Measurements from ENCODE around the gene PRR19.

PRR19 gene

DNA sequence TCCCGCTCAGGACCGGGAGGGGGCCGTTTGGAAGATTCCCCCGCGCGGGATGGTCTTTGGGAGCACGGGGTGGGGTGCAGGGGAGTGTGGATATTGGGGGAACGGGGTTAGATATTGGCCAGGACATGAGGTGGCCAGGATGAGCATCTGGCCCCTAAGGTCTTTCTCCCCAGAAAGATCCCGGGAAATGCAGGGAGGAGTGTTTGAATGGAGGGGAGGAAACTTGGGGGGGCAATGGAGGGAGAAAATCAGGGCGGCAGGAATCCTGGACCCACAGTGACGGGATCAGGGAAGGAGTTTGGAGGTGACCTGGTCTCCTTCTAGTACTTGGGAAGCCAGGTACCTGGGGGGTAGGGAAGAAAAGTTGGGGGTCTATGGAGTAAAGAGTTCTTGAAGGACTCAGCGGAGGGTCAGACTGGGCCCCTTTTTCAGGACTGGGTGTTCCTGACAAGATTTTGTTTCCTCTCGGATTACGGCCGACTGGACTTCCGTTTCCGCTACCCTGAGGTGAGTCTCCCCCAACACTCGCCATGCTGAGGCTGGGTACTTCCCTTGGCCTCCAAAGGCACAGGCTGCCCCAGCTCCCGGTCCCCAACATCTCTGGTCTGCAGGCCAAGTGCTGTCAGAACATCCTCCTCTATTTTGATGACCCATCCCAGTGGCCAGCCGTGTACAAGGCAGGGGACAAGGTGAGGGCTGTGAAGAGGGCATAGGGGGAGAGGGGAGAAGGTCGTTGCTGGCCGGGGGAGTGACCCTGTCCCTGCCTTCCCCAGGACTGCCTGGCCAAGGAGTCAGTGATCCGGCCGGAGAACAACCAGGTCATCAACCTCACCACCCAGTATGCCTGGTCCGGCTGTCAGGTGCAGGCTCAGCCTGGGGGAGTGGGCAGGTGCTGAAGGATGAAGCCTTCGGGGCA lies 12.2 kb downstream of the PRR19 start:
- no peak overlapping the region for H3K4me3 ChIP-seq (ENCODE audit: low read length, poor library complexity, severe bottlenecking)
- TF ChIP-seq, protein P1, sequence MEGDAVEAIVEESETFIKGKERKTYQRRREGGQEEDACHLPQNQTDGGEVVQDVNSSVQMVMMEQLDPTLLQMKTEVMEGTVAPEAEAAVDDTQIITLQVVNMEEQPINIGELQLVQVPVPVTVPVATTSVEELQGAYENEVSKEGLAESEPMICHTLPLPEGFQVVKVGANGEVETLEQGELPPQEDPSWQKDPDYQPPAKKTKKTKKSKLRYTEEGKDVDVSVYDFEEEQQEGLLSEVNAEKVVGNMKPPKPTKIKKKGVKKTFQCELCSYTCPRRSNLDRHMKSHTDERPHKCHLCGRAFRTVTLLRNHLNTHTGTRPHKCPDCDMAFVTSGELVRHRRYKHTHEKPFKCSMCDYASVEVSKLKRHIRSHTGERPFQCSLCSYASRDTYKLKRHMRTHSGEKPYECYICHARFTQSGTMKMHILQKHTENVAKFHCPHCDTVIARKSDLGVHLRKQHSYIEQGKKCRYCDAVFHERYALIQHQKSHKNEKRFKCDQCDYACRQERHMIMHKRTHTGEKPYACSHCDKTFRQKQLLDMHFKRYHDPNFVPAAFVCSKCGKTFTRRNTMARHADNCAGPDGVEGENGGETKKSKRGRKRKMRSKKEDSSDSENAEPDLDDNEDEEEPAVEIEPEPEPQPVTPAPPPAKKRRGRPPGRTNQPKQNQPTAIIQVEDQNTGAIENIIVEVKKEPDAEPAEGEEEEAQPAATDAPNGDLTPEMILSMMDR (conservative IDR thresholded peaks at IDR 0.05; ENCODE audit: low read length), result no peak
- no peak for TF ChIP-seq EZH2phosphoT487 (IDR thresholded peaks at IDR 0.05; ENCODE audit: borderline replicate concordance)
- no peaks in the 10 kb centered on the region for H3K9me2 ChIP-seq (replicated peaks; ENCODE audit: low read depth, low read length)
- no peaks in the 10 kb centered on the region for H3K9me3 ChIP-seq (ENCODE audit: insufficient read depth, low read depth, low read length)
- H3K4me1 ChIP-seq (ENCODE audit: insufficient read depth, low read length, poor library complexity, severe bottlenecking), result no peaks in the 10 kb centered on the region
- no peaks in the 10 kb centered on the region for H4K20me1 ChIP-seq (ENCODE audit: insufficient read depth, low read length, poor library complexity, severe bottlenecking)
- no peaks in the 10 kb centered on the region for H3F3A ChIP-seq (ENCODE audit: low read depth)
- no peaks in the 10 kb centered on the region for H3K36me3 ChIP-seq (ENCODE audit: insufficient read depth, low read length)
- H3K27me3 ChIP-seq (ENCODE audit: insufficient read depth, low read length, poor library complexity, severe bottlenecking), result no peaks in the 10 kb centered on the region
- no peak overlapping the region for H2AFZ ChIP-seq (ENCODE audit: low read length)
- no peak overlapping the region for H3K9ac ChIP-seq (ENCODE audit: low read depth, low read length, poor library complexity, severe bottlenecking)
- H3K4me2 ChIP-seq (ENCODE audit: low read depth, low read length, poor library complexity, severe bottlenecking), result no peak overlapping the region
- no peaks in the 10 kb centered on the region for H3K79me2 ChIP-seq (ENCODE audit: insufficient read depth, low read length)

DNA sequence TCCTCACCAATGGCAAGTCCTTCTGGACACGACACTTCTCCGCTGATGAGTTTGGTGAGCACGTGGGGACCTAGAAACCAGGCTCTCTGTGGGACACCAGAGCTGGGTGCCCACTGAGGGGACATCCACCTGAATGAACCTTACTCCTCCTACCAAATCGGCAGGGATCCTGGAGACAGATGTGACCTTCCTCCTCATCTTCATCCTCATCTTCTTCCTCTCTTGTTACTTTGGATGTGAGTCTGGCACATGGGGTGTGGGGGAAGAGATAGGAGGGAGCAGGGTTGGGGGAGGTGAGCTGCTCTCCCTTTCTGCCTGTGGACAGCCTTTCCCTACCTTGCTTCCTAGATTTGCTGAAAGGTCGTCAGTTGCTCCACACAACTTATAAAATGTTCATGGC lies 13.1 kb downstream of the PRR19 start:
- H3K27me3 ChIP-seq (ENCODE audit: insufficient read depth, low read length, poor library complexity, severe bottlenecking), result no peaks in the 10 kb centered on the region
- H3K9ac ChIP-seq (ENCODE audit: low read depth, low read length, poor library complexity, severe bottlenecking), result no peak overlapping the region
- H3K4me2 ChIP-seq (ENCODE audit: low read depth, low read length, poor library complexity, severe bottlenecking), result no peak overlapping the region
- H3K4me3 ChIP-seq (ENCODE audit: low read length, poor library complexity, severe bottlenecking), result no peak overlapping the region
- H2AFZ ChIP-seq (ENCODE audit: low read length), result no peak overlapping the region
- no peaks in the 10 kb centered on the region for H3K79me2 ChIP-seq (ENCODE audit: insufficient read depth, low read length)
- no peaks in the 10 kb centered on the region for H3K36me3 ChIP-seq (ENCODE audit: insufficient read depth, low read length)
- H3K9me2 ChIP-seq (replicated peaks; ENCODE audit: low read depth, low read length), result no peaks in the 10 kb centered on the region
- no peaks in the 10 kb centered on the region for H4K20me1 ChIP-seq (ENCODE audit: insufficient read depth, low read length, poor library complexity, severe bottlenecking)
- H3K9me3 ChIP-seq (ENCODE audit: insufficient read depth, low read depth, low read length), result no peaks in the 10 kb centered on the region
- H3K4me1 ChIP-seq (ENCODE audit: insufficient read depth, low read length, poor library complexity, severe bottlenecking), result no peaks in the 10 kb centered on the region
- no peaks in the 10 kb centered on the region for H3F3A ChIP-seq (ENCODE audit: low read depth)
- TF ChIP-seq, protein P1 (conservative IDR thresholded peaks at IDR 0.05; ENCODE audit: low read length), result no peak
- TF ChIP-seq EZH2phosphoT487 (IDR thresholded peaks at IDR 0.05; ENCODE audit: borderline replicate concordance), result no peak

DNA sequence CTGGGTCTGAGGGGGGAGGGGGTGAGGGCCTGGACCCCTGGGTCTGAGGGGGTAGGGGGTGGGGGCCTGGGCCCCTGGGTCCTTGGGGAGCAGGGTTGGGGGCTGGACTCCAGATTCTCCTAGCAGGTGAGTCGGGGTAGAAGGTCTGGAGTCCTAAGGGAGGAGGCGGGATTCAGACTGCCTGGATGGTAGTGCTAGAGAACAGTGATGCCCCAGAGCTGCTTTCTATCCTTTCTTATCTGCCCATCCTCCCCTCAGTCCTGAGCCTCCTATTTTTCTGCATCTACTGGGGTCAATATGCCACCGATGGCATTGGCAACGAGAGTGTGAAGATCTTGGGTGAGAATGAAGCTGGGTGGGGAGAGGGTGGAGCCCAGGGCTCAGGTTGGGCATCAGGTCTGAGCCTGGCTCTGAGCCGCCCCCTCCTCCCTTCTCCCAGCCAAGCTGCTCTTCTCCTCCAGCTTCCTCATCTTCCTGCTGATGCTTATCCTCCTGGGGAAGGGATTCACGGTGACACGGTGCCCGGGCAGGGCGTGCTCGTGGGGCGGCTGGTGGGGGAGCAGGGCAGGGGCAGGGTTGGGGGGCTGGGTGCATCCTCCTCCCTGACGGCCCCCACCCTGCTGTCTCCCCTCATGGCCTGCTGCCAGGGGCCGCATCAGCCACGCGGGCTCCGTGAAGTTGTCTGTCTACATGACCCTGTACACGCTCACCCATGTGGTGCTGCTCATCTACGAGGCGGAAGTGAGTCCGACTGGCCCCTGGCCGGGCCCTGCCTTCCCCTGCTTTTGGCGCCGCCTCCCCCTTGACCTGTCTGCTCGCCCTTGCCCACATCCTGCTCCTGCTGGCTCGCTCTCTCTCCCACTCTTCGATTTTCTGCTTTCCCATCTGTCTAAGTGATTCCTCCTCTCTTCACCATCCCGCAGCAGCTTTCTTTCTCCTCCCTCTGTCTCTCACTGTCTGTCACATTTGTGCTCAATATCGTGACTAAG lies 14.6 kb downstream of the PRR19 start:
- no peak overlapping the region for H3K4me3 ChIP-seq (ENCODE audit: low read length, poor library complexity, severe bottlenecking)
- no peaks in the 10 kb centered on the region for H3K4me1 ChIP-seq (ENCODE audit: insufficient read depth, low read length, poor library complexity, severe bottlenecking)
- H3K79me2 ChIP-seq (ENCODE audit: insufficient read depth, low read length), result no peaks in the 10 kb centered on the region
- no peaks in the 10 kb centered on the region for H3F3A ChIP-seq (ENCODE audit: low read depth)
- no peaks in the 10 kb centered on the region for H3K9me2 ChIP-seq (replicated peaks; ENCODE audit: low read depth, low read length)
- no peak overlapping the region for H2AFZ ChIP-seq (ENCODE audit: low read length)
- no peak for TF ChIP-seq EZH2phosphoT487 (IDR thresholded peaks at IDR 0.05; ENCODE audit: borderline replicate concordance)
- TF ChIP-seq, protein P1 (conservative IDR thresholded peaks at IDR 0.05; ENCODE audit: low read length), result no peak
- H4K20me1 ChIP-seq (ENCODE audit: insufficient read depth, low read length, poor library complexity, severe bottlenecking), result no peaks in the 10 kb centered on the region
- no peaks in the 10 kb centered on the region for H3K36me3 ChIP-seq (ENCODE audit: insufficient read depth, low read length)
- H3K9me3 ChIP-seq (ENCODE audit: insufficient read depth, low read depth, low read length), result no peaks in the 10 kb centered on the region
- H3K9ac ChIP-seq (ENCODE audit: low read depth, low read length, poor library complexity, severe bottlenecking), result no peak overlapping the region
- no peak overlapping the region for H3K4me2 ChIP-seq (ENCODE audit: low read depth, low read length, poor library complexity, severe bottlenecking)
- H3K27me3 ChIP-seq (ENCODE audit: insufficient read depth, low read length, poor library complexity, severe bottlenecking), result no peaks in the 10 kb centered on the region
